Germinal center (tissue), 1 donor: ENCODE results near the gene ADSL.

ENCODE experiments used
- DNase-seq: peaks from one replicate; pipeline ENCODE4 v3.0.0; 2012; ENCODE audit warnings: mixed read lengths, low spot score

Gene ADSL

DNA sequence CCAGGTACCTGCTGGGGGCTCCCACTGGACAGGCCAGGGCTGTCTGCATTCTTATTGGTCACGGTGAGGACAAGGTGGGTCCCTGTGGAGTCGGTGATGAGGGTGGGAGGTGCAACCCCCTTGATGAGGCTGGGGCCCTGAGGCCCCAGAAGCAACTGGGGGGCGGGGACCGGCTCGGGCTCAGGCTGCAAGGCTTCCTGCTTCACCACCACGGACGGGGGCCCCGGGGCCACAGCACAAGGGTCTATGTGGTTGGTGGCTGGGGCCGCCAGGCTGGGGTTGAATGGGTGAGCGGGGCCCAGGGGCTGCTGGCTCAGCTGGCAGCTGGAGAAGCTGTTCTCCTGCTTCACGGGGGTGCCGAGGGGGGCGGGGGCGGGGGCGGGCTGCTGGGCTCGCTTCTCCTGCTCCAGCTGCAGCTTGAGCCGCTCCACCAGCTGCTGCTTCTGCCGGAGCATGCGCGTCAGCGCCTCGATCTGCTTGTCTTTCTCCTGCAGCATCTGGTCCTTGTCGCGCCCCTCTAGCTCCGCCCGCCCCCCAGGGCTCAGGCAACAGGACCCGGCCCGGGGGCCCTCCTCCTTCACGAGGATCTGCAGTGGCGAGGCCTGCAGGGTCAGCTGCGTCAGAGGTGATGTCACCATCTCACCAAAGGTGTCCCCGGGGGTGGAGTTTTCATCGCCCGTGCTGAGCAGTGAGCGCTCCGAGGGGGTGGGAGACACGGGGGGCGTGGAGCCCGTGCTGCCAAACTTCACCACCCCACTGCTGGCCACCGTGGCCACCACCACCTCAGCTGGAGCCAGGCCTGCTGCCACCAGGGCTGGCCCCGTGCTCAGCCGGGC is 72.3 kb downstream of the ADSL start:
- DNase-seq = peak; percentile 80

- DNase-seq = no peak
Observed at GRCh38 chr22:40419718-40420117, 73.4 kb downstream of the ADSL start.

- DNase-seq = no peak
Observed at GRCh38 chr22:40420341-40421081, 74.2 kb downstream of the ADSL start.

DNA sequence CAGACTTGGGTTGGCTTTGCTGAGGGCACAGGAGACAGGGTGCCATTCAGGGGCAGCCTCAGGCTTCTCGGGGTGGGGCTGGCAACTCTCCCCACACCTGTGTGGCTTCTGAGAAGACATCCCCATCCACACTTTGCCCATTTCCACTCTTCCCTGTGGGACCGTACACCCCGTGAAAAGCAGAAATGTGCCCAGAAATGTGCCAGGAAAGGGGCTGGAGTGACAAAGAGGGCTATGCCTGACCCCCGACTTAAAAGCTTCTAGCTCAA is 74.7 kb downstream of the ADSL start:
- no peak for DNase-seq

- DNase-seq = no peak
Observed at GRCh38 chr22:40421941-40422340, 75.6 kb downstream of the ADSL start.

DNA sequence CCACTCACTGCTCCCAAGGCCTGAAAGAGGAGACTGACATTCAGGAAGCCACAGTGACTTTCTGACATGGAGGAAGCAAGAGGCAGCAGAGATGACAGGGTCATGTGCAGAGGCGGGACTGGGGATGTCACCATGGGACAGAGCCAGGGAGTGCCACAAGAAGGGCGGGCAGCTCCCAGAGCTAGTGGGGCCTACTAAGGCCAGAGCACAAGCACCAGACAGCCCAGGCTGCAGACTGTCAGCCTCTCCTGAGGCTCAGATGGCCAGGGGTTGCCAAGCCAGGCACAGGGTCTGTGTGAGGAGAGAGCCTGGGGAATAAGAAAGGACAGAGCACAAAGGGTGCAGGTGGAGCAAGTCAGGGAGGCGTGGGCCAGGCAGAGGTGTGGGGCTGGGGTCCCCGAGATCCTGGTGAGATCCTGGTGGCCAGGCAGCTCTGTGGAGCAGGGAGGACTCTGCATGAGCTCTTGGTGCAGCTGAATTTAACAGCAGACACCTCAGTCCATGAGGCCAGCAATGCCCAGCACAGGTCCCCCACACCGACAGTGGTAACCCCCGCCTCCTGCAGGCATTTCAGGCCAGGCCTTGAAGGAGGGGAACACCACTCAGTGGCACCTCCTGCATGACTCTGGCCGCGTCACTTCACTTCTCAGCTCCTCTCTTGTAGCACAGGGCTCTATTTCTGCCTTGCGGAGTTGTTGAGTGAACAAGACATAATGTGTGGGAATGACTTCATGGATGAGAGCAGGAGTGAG is 76.4 kb downstream of the ADSL start:
- DNase-seq = no peak

DNA sequence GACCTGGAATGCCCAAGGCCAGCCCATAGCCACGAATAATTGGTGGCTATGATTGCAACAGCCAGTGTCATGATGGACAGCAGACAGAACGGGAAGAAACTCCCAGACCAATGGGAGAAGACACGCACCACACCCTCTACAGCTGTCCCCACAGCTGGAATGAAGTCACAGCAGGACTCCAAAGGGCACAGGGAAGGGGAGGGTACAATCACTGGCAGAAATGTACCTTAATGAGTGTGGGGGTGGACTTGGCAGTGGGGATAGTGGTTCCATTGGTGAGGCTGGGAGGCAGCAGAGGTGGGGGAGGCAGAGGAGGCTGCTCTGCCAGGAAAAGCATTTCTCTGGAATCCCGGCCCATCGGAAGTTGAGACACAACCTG is 77.0 kb downstream of the ADSL start:
- DNase-seq = no peak

GRCh38 chr22:40423882-40424640 is 77.8 kb downstream of the ADSL start:
- no peak for DNase-seq

- DNase-seq = no peak
Observed at GRCh38 chr22:40425082-40425481, 78.8 kb downstream of the ADSL start.

GRCh38 chr22:40426594-40427333 is 80.5 kb downstream of the ADSL start:
- no peak for DNase-seq

DNA sequence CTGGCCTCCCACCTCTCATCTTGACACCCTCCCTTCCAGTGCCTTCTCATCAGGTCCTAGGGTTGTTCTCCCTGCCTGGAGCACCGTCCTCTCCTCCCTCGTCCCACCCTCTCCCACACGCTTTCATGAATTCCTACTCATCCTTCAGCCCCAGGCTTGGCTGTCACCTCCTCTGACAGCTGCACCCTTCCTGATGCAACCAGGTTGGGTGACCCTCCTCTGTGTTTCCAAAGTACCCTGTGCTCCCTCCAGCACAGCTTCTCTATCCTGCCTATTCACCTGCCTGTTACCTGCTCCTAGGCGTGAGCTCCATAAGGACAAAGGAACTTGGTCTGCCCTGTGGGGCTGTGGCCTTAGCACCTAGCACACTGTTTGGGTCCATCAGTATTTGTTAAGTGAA is 82.5 kb downstream of the ADSL start:
- no peak for DNase-seq

DNA sequence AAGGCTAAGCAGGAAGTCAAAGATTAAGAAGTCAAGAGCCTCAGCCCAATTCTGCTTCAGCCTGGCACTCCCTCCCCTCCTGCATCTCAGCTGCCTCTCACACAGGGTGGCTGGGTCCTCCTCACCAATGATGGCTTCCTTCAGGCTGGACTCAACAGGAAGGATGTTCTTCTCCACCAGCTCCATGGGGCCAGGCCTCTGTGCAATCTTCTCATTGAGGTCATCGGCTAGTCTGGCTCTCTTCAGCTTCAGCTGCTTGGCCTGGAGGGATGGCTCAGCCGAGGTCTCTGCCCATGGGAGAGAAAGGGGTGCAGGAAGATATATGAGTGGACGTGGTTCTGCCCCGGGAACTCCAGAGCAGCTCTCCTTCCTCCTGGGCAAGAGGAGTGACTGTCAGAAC is 83.2 kb downstream of the ADSL start:
- DNase-seq = no peak

DNA sequence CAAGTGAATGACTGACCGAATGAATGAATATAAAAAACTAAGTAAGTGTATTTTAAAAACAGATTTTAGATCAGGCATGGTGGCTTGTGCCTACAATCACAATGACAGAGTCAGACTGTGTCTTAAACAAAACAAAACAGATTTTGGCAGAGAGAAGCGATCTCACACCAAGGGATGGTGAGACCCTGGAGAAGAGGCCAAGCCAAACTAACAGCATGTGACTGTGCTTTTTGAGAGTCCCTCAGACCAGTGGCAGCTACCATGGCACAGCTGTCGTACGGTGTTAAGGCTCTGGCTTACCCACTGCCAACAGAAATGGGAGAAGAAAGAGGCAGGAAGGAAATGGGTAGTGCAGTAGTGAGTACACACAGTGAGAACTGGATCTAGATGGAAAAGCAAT is 84.7 kb downstream of the ADSL start:
- no peak for DNase-seq

- no peak for DNase-seq
Observed at GRCh38 chr22:40432157-40432556, 85.9 kb downstream of the ADSL start.

DNA sequence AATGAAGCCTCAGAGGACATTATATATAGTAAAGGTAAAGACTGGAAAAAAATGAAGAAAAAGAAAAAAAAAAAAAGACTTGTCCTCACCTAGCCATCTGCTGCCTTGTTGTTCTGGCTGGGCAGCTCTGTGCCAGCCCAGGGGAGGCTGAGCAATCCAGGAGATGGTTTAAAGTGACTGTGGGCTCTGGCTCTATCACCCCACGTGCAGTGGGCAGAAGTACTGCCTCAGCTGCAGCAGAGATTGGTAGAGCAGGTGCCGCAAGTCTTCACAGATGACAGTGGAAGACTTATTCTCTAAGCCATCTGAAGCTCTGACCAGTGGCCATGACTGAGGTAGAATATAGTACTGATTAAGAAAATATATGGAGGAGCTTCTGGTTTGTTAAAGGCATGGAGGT is 86.3 kb downstream of the ADSL start:
- no peak for DNase-seq

- no peak for DNase-seq
Observed at GRCh38 chr22:40433416-40434090, 87.3 kb downstream of the ADSL start.

DNA sequence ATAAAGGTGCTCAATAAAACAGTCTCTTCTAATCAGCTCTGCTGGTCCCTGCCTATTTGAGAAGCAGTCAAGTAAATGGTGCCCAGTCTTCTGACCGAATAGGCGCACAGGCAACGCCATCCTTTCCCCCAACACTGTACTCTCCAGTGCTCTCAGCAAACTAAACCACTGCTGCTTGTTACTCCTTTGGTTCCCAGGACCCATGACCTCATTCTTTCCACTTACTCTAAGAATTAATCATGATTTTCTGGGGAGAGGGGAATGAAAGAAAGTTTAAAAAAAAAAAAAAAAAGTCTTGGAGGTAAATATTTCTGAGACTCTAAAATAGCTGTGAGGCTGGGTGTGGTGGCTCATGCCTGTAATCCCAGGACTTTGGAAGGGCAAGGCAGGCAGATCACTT is 87.8 kb downstream of the ADSL start:
- DNase-seq = no peak

- DNase-seq = no peak
Observed at GRCh38 chr22:40434745-40435144, 88.4 kb downstream of the ADSL start.

DNA sequence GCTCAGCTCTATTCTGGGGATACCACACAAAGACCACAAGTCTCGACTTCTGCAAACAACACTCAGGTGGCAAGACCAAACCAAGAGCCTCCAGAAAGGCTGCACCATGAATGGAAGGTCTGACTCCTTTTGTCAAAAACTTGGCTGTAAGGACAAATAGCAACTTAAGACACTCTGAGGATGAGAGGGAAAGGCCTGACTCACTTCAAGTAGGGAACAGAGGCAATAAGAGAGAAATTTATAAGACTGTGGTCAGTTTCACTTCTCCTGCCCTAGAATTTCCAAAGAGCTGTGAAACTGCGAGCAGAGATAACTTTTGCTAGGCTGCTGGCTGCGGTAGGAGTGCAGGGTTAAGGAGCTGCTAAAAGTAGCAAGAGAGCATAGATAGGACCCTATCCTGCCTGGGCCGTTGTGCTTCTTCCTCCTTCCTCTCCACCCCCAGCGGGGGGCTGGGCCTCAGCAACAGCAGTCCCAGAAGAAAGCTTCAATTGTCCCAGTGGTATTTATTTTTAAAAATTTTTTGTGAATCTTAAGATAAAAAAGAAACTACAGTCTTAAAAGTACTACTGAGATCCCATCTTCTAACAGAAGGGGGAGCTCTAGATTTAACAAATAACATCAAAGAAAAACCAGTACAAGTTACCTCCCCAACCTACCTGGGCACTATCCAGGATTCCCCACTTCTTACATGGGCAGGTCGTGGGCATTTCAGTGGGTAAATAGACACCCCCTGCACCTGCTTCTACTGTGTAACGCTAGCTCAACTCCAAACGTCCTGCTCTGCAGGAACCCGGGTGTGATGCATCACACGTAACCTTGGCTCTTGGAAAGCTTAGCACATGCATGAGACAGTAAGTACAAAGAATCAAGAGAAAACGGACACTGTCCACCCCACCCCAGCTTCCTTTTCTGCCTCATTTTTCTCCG is 90.5 kb downstream of the ADSL start:
- DNase-seq = peak; percentile 62
